PFSK-1 (cell line): ENCODE measurements around the gene DNAH11.

Experiments used
- FOXP2 ChIP-seq: optimal IDR thresholded peaks from 2 replicates; pipeline ENCODE3; 2011; ENCODE audit warnings: borderline replicate concordance, control low read depth, inconsistent platforms; ENCODE audit not compliant: insufficient read depth; ENCODE audit errors: extremely low read length, extremely low read depth
- POLR2AphosphoS5 ChIP-seq: IDR thresholded peaks from 2 replicates; pipeline ENCODE4 v1.6.1; 2012; ENCODE audit warnings: low read depth, mild to moderate bottlenecking, control low read depth, low read length, moderate library complexity
- REST ChIP-seq, 2 experiments: IDR thresholded peaks; 2 replicates each; pipeline versions ENCODE4 v1.6.1 to v1.8.0; 2011 to 2012; ENCODE audit warnings: low read depth in 2 of 2, low read length in 2 of 2, control low read depth in 1 of 2, inconsistent platforms in 1 of 2, mild to moderate bottlenecking in 1 of 2, moderate library complexity in 1 of 2; ENCODE audit not compliant: insufficient read depth in 1 of 2
- SIN3A ChIP-seq: IDR thresholded peaks from 2 replicates; pipeline ENCODE4 v1.6.1; 2012; ENCODE audit warnings: mild to moderate bottlenecking, low read length, moderate library complexity, borderline replicate concordance; ENCODE audit not compliant: insufficient read depth
- TAF1 ChIP-seq: IDR thresholded peaks from 2 replicates; pipeline ENCODE4 v1.6.1; 2012; ENCODE audit warnings: low read length, control low read depth, borderline replicate concordance; ENCODE audit not compliant: insufficient read depth

The DNAH11 gene

GRCh38 chr7:21603462-21603861 lies 60.6 kb downstream of the DNAH11 start:
- no peak for TF ChIP-seq TAF1
- no peak for TF ChIP-seq FOXP2
- no peak for TF ChIP-seq REST (IDR thresholded peaks at IDR 0.05; ENCODE audit: insufficient read depth in 1 of 2, low read depth in 2 of 2, low read length in 2 of 2)

- TF ChIP-seq REST (IDR thresholded peaks at IDR 0.05; ENCODE audit: insufficient read depth in 1 of 2, low read depth in 2 of 2, low read length in 2 of 2) (no peak), TAF1 (no peak), FOXP2 (no peak), SIN3A (no peak), POLR2AphosphoS5 (no peak)
These were observed 61.3 kb downstream of the DNAH11 start for GRCh38 chr7:21603972-21604749.

GRCh38 chr7:21605008-21605585 lies 62.3 kb downstream of the DNAH11 start:
- no peak for TF ChIP-seq POLR2AphosphoS5
- no peak for TF ChIP-seq SIN3A
- no peak for TF ChIP-seq FOXP2
- no peak for TF ChIP-seq REST (IDR thresholded peaks at IDR 0.05; ENCODE audit: insufficient read depth in 1 of 2, low read depth in 2 of 2, low read length in 2 of 2)
- TF ChIP-seq TAF1, result no peak

GRCh38 chr7:21608465-21608864 lies 65.6 kb downstream of the DNAH11 start:
- TF ChIP-seq POLR2AphosphoS5, result no peak
- no peak for TF ChIP-seq SIN3A

- TF ChIP-seq REST (IDR thresholded peaks at IDR 0.05; ENCODE audit: insufficient read depth in 1 of 2, low read depth in 2 of 2, low read length in 2 of 2) (no peak), TAF1 (no peak), SIN3A (no peak), POLR2AphosphoS5 (no peak), FOXP2 (no peak)
These were observed 68.3 kb downstream of the DNAH11 start for GRCh38 chr7:21611129-21611528.
